ENCODE results near the gene SFSWAP.
"Not testable (repeated sequence)": the region's sequence is repeated elsewhere in the genome, so short reads cannot be mapped to it uniquely, and the experiment has no call there.

Gene SFSWAP

DNA sequence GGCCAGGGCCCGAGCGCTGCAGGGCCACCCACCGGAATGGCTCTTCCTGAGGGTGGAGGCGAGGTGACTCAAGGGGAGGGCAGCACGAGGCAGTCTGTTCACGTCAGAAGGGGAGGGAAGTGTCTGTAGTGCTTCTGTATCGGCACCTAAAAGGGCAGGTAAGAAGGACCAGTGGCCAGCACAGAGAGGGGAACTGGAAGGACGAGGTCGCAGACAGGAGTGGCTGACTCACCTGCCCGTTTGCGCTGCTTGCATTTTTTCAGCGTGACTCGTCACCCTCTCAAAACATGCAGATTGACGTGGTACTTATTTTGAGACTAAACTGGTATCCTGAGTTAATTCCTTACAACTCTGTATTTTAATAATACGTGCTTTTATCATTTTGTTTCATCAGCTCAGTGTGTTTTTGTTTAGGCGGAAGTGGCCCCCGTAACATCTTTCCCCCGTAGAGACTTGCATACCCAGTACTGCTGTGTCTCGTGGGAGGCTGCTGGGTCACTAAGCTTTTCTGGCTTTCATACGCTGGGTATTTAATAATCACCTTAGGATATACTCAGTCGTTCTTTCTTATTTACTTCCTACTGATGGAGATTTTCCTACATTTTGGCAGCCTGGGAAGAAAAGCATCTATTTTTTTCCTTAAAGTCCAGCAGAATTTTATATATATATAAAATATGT, 26.4 kb downstream of the SFSWAP start:
- no peak for DNase-seq

GRCh38 chr12:131738196-131738595, 27.3 kb downstream of the SFSWAP start:
- no peak for DNase-seq

DNA sequence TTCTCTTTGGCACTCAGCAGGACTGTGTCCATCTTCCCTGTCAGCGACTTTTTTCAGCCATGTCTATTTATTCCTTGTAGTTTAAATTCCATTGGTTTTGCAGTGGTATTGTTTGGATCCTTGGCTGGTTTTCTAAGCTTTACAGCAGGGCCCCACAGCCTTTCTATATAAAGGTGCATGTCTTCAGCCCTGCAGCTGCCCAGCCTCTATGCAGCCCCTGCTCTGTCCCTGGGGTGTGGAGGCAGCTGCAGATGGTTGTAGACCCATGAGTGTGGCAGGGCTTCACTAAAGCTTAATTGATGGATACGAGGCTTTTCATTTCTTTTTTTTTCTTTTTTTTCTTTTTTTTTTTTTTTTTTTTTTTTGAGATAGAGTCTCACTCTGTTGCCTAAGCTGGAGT, 29.7 kb downstream of the SFSWAP start:
- no peak for DNase-seq

GRCh38 chr12:131742761-131743160, 31.9 kb downstream of the SFSWAP start:
- DNase-seq = not testable (repeated sequence)

- DNase-seq = not testable (repeated sequence)
These were observed 32.5 kb downstream of the SFSWAP start for GRCh38 chr12:131743410-131743809.

GRCh38 chr12:131743880-131744279, 33.0 kb downstream of the SFSWAP start:
- DNase-seq = not testable (repeated sequence)

GRCh38 chr12:131744675-131745074, 33.8 kb downstream of the SFSWAP start:
- not testable (repeated sequence) for DNase-seq

DNA sequence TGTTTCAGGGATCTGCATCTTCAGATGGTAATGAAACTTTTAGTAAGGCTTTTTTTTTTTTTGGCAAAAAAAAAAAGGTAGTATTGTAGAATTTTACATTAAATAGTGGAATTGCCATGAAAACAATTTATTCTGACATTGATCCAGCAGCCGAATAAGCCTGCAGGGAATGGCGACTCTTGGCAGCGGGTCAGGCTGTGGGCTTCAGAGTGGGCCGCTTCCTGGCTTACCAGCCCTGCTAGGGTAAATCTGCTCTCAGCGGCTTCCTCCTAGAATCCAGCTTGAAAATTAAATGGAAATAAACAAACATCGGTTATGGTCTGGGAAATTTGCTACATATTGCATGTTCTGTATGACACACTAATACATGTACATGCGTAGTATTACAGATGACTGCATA, 34.8 kb downstream of the SFSWAP start:
- no peak for DNase-seq

DNA sequence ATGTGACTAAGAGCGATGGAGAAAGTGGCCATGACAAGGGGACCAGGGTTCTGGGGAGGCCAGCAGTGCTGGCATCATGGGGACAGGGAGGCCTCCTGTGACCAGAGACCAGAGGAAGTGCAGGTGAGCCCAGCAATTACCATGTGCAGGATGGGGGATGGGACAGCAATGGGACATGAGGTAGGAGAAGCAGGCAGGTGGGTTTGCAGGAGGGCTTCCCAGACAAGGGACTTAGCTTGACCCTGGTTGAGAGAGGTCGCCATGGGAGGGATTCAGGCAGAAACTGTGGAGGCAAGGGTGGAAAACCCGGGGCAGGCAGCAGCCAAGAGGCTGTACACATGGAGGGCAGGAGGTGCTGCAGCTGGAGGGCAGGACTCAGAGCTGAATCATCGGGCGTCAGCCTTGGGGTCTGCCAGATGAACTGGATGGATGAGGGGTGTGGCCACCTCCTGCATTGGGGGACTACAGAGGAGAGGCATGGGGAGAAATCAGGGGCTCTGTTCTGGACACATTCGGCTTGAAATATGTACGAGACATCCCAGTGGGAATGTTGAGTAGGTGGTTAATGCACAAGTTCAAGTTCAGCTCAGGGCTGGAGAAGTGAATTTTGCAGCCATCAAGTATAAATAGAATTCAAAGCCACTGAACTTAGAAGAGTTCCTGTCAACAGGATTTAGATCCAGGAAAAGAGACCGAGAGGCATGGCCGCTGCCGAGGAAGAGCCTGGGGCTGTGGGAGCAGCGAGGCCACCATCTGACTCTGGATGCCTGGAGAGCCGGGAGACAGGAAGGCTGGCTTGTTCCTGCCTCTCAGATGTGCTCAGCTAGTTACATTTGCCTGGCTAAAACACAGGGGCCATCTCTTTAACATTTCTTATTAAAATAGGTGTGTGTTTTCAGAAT, 36.6 kb downstream of the SFSWAP start:
- no peak for DNase-seq

- no peak for DNase-seq
These were observed 38.9 kb downstream of the SFSWAP start for GRCh38 chr12:131749618-131750315.

DNA sequence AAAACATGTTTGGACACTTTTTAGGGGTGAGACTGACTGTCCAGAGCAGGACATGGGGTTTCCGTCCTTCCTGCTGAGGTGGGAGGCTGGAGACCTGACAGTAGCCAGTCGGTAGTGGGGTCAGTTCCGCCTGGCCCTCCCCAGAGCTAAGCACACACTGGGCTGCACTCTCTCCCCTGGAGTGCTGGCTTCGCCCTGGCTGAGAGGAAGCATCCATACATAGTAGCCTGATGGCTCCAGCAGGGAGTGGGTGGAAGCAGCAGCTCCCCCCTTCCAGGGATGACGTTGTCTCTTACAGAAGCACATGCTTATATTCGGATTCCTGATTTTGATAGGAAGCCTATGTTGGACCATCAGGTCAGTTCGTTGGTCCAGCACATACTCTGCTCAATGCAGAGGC, 40.4 kb downstream of the SFSWAP start:
- no peak for DNase-seq

DNA sequence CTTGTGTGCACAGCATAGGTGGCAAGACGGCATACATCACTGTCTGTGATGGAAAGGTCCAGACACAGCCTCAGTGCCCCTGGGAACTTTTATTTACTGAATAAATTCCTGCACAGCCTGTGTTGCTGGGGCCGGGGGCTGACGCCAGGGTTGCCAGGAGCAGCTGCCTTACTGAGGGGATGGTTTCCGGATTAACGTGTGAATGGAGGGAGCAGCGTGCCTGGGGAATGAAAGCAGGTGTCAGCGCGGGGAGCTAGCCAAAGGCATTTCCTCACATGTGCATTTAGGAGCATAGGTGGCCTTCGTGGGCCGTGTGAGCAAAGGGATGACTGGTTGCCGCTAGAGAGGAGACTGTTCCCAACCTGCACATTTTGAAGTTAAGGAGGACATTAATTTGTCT, 41.6 kb downstream of the SFSWAP start:
- no peak for DNase-seq

DNA sequence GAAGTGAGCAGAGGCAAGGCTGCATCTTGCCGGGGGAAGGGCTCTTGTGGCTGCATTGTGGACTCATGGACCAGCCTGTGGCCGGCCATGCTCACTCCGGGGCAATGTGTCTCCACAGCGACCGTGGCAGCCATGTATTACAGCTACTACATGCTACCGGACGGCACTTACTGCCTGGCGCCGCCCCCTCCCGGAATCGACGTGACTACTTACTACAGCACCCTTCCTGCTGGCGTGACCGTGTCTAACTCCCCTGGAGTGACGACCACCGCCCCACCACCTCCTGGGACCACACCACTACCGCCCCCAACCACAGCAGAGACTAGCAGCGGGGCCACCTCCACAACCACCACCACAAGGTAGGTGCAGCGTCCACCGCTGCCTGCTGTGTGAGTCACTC, 42.1 kb downstream of the SFSWAP start:
- no peak for DNase-seq

GRCh38 chr12:131753757-131754156, 42.9 kb downstream of the SFSWAP start:
- DNase-seq = no peak

DNA sequence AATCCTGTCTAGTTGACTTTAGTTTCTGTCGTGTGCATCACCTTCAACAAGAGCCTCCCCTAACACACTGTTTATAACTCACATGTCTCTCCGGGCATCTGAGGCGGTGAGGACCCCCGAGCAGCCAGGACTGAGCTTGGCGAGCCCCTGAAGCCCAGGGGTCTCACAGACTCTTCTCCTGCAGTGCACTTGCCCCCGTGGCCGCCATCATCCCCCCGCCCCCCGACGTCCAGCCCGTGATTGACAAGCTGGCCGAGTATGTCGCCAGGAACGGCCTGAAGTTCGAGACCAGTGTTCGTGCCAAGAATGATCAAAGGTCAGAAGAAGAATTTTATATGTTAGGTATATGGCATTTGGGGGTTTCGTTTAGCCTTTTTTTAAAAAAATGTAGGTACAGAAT, 43.3 kb downstream of the SFSWAP start:
- no peak for DNase-seq

DNA sequence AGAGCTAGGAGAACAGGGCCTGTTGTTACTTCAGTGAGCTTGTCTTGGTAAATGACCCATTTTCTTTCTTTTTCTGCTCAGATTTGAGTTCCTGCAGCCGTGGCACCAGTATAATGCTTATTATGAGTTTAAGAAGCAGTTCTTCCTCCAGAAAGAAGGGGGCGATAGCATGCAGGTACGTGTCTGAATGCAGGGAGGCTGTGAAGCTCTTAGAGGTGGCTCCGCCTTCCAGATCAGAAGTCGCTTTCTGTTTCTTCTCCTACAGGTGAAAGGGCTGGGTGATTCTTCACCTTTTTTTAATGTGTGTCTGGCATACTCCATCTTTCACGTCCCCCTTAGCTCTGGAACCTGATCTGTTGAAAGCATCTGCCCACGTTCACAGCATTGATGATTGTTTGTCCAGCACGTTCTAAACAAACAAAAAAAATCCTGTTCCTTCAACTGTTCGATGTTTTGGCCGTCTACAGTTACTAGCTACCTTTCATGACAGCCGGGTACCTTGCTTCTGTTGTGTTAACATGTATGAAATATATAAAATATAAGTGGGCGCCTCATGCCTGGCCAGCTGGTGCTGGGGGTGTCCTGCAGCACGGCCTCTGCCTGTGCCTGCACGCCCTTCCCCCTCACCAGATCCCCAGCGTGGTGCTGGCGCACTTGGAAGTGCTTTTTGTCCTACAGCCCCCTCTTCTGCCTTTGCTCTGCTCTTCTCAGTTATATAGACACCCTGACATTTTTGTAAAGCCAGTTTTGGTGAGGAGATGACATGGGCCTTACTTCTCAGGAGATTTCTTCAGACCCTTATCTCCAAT, 44.6 kb downstream of the SFSWAP start:
- DNase-seq = no peak

DNA sequence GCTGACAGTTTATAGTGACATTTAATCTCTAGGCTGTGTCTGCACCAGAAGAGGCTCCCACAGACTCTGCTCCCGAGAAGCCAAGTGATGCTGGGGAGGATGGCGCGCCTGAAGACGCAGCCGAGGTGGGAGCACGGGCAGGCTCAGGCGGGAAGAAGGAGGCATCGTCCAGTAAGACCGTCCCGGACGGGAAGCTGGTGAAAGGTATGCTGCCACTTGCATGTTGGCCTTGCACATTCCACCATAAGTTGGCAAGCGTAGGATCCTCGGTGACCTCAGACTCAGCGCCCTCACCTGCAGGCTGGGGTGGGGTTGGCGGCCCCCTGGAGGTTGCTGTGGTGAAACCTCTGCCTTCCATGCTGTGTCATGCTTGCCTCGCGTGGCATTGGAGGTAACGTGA, 45.6 kb downstream of the SFSWAP start:
- DNase-seq = no peak

DNA sequence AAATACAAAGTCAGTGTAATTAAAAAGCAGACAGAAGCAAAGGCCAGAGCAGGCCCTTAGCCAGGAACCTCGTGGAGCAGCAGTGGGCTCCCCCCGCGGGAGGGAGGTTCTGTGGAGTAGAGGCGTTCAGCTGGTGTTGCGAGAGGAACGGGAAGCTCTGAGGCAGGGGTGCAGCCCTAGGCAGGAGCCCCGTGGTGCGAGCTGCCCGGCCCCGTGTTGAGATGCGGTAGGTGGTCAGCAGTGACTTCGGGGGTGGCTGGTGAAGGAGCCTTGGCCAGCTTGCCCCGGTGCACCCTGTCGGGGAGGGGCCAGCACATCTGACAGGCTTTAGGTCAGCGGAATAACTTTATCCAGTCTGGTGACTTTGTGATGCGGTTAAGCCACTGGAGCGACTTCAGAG, 46.2 kb downstream of the SFSWAP start:
- no peak for DNase-seq

DNA sequence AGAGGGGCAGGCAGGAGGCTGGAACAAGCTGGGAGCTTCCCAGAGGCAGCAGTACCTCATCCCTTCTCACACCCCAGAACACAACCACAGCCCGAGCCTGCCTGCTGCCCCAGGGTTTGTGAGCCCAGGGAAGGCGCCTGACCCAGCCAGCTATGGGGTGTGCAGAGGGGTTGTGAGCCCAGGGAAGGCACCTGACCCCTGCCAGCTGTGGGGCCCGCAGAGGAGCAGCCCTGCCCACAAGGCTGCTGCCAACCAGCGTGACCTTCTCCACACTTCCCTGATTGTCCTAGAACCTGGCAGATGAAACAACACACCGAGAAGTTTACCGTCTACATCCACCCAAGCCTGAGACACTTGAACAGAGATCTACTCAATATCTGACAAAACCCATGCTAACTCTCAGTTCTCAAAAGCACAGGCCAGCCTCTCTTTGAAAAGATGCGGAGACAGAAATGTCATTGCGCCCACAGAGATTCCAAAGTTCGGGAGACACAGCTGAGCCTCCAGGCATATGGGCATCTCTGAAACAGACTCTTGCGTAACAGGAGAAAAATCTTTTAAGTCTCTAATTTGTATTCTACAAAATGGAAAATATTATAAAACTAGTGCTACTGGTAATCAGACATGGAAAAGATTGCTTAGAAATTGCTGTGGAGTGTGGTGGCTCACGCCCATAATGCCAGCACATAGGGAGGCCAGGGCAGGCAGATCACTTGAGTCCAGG, 47.3 kb downstream of the SFSWAP start:
- no peak for DNase-seq

- no peak for DNase-seq
These were observed 48.3 kb downstream of the SFSWAP start for GRCh38 chr12:131759176-131759575.

DNA sequence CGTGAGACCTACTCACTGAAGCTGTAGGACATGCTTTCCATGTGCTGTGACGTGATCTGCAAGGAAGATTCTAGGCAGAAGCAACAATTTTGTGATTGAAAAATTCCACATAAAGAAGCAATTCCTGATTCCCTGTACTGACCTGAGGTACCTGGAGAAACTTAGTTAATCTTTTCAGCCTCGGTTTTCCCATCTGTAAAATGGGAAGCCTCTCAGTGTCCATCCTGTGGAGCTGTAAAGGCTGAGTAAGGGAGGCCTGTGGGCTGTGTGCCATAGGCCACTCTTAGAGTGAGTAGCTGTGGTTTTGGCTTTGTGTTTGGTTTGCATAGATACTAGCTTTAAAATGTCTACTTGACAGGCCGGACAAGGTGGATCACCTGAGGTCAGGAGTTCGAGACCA, 50.7 kb downstream of the SFSWAP start:
- no peak for DNase-seq

- DNase-seq = no peak
These were observed 53.8 kb downstream of the SFSWAP start for GRCh38 chr12:131764738-131765137.
